Measurements from ENCODE around the gene BATF3. TPM values are rescaled to one million over a fixed set of nuclear protein-coding genes. Genes with fewer than 3 reads are reported as not detected.
"Not testable (repeated sequence)": the region's sequence is repeated elsewhere in the genome, so short reads cannot be mapped to it uniquely, and the experiment has no call there.

BATF3 gene
- total RNA-seq, 1 donor from 2014 or later, result not detected

- Histone ChIP-seq H3K4me2 (no peak overlapping the region), H3K9ac (no peak overlapping the region), H3K4me3 (no peak overlapping the region), H3K36me3 (no peaks in the 10 kb centered on the region), H3K27me3 (no peaks in the 10 kb centered on the region), H3F3A (ENCODE audit: low read depth) (no peaks in the 10 kb centered on the region), H3K27ac (no peak overlapping the region), H2AFZ (replicated peaks) (no peak overlapping the region), H3K79me2 (ENCODE audit: low read depth) (no peaks in the 10 kb centered on the region), H4K20me1 (ENCODE audit: low read depth) (no peaks in the 10 kb centered on the region), H3K9me3 (ENCODE audit: low read depth) (no peaks in the 10 kb centered on the region), H3K4me1 (no peaks in the 10 kb centered on the region)
- H3K27ac Mint-ChIP-seq, result no peak overlapping the region
- TF ChIP-seq EZH2phosphoT487 (IDR thresholded peaks at IDR 0.05), result no peak
- no peak for TF ChIP-seq EZH2 (IDR thresholded peaks at IDR 0.05)
- TF ChIP-seq CTCF (IDR thresholded peaks at IDR 0.05), result no peak
- H3K9me3 Mint-ChIP-seq, result peaks cover 26% of the 10 kb centered on the region
- H3K4me3 Mint-ChIP-seq, result no peak overlapping the region
- peaks cover 35% of the 10 kb centered on the region for H3K36me3 Mint-ChIP-seq
- no peaks in the 10 kb centered on the region for H3K4me1 Mint-ChIP-seq
- no peak for DNase-seq (ENCODE audit: low spot score)
- H3K27me3 Mint-ChIP-seq (ENCODE audit: insufficient read depth, low read depth), result peaks cover 2% of the 10 kb centered on the region
These were observed 27.9 kb upstream of the BATF3 start for GRCh38 chr1:212727386-212728181.

- H3F3A ChIP-seq (ENCODE audit: low read depth); H3K36me3 ChIP-seq; H3K27ac ChIP-seq; H3K27me3 Mint-ChIP-seq (ENCODE audit: insufficient read depth, low read depth); H3K27me3 ChIP-seq; H3K4me3 ChIP-seq; H3K4me2 ChIP-seq; H4K20me1 ChIP-seq (ENCODE audit: low read depth); DNase-seq (ENCODE audit: low spot score); H3K9ac ChIP-seq; H3K9me3 ChIP-seq (ENCODE audit: low read depth); H2AFZ ChIP-seq (replicated peaks); H3K4me1 ChIP-seq; H3K4me1 Mint-ChIP-seq; H3K27ac Mint-ChIP-seq; H3K4me3 Mint-ChIP-seq; H3K79me2 ChIP-seq (ENCODE audit: low read depth): not testable (repeated sequence)
- Mint-ChIP-seq H3K9me3 (peaks cover 26% of the 10 kb centered on the region), H3K36me3 (peaks cover 32% of the 10 kb centered on the region)
These were observed 25.0 kb upstream of the BATF3 start for GRCh38 chr1:212724679-212725078.

GRCh38 chr1:212722270-212722957, 22.8 kb upstream of the BATF3 start:
- Mint-ChIP-seq H3K36me3 (peaks cover 25% of the 10 kb centered on the region), H3K27me3 (ENCODE audit: insufficient read depth, low read depth) (peaks cover 2% of the 10 kb centered on the region), H3K9me3 (peaks cover 26% of the 10 kb centered on the region), H3K4me1 (peaks cover 3% of the 10 kb centered on the region), H3K27ac (no peak overlapping the region), H3K4me3 (no peak overlapping the region)
- no peaks in the 10 kb centered on the region for H4K20me1 ChIP-seq (ENCODE audit: low read depth)
- no peaks in the 10 kb centered on the region for H3F3A ChIP-seq (ENCODE audit: low read depth)
- no peaks in the 10 kb centered on the region for H3K27me3 ChIP-seq
- H3K4me3 ChIP-seq, result no peak overlapping the region
- H3K9me3 ChIP-seq (ENCODE audit: low read depth), result no peaks in the 10 kb centered on the region
- no peaks in the 10 kb centered on the region for H3K36me3 ChIP-seq
- no peak overlapping the region for H3K9ac ChIP-seq
- no peak overlapping the region for H3K27ac ChIP-seq
- H2AFZ ChIP-seq (replicated peaks), result no peak overlapping the region
- DNase-seq (ENCODE audit: low spot score), result no peak
- no peak overlapping the region for H3K4me2 ChIP-seq
- no peak for TF ChIP-seq CTCF (IDR thresholded peaks at IDR 0.05)
- TF ChIP-seq EZH2 (IDR thresholded peaks at IDR 0.05), result no peak
- no peak for TF ChIP-seq EZH2phosphoT487 (IDR thresholded peaks at IDR 0.05)
- no peaks in the 10 kb centered on the region for H3K79me2 ChIP-seq (ENCODE audit: low read depth)
- no peaks in the 10 kb centered on the region for H3K4me1 ChIP-seq

Measured in neural progenitor cell (in vitro differentiated cells).